Breast epithelium (tissue), 4 donors: ENCODE data around the gene USP3. TPM values are rescaled to one million over a fixed set of nuclear protein-coding genes. Genes with fewer than 3 reads are reported as not detected.

Source experiments
- DNase-seq, 2 donors: peaks; one replicate each; pipeline ENCODE4 v3.0.0-alpha.2; 2019; ENCODE audit warnings: low spot score in 2 of 2
- H3K27ac ChIP-seq, 2 donors: fragments of 200-600 bp; sonication (generic) in 1 of 2; one replicate each; pipeline ENCODE4 v1.5.1; 2016 to 2019; ENCODE audit warnings: mild to moderate bottlenecking in 1 of 2
- H3K27me3 ChIP-seq, 2 donors: fragments of 200-600 bp; sonication (generic) in 1 of 2; one replicate each; pipeline versions ENCODE4 v1.5.1 to v1.6.0; 2017 to 2019; ENCODE audit warnings: control low read depth in 1 of 2, mild to moderate bottlenecking in 1 of 2
- H3K36me3 ChIP-seq: fragments of 200-600 bp; one replicate; pipeline ENCODE4 v1.5.1; 2019
- H3K4me1 ChIP-seq, 2 donors: fragments of 200-600 bp; sonication (generic); one replicate each; pipeline ENCODE4 v1.5.1; 2016 to 2019; ENCODE audit warnings: control low read depth in 1 of 2
- H3K4me3 ChIP-seq, 3 donors: fragments of 200-600 bp; sonication (generic); 1 replicate in 2 of 3; 2 replicates in 1 of 3; pipeline ENCODE4 v1.5.1; 2016 to 2019; ENCODE audit warnings: mild to moderate bottlenecking in 3 of 3, moderate library complexity in 2 of 3
- H3K9me3 ChIP-seq, 2 donors: fragments of 200-600 bp; sonication (generic) in 1 of 2; one replicate each; pipeline ENCODE4 v1.5.1; 2016 to 2019; ENCODE audit warnings: control low read depth in 1 of 2
- CTCF ChIP-seq, 3 donors: fragments of 450-650 bp; IDR thresholded peaks; one replicate each; pipeline ENCODE4 v1.5.1; 2016 to 2017; ENCODE audit warnings: antibody characterized with exemption in 3 of 3, mild to moderate bottlenecking in 3 of 3, moderate library complexity in 3 of 3
- POLR2A ChIP-seq: fragments of 450-650 bp; IDR thresholded peaks from one replicate; pipeline ENCODE4 v1.6.1; 2016; ENCODE audit warnings: antibody characterized with exemption, mild to moderate bottlenecking, moderate library complexity
- POLR2AphosphoS5 ChIP-seq, 3 donors: sonication (generic); formaldehyde crosslinking; IDR thresholded peaks; one replicate each; pipeline ENCODE4 v1.6.1; 2017; ENCODE audit warnings: antibody characterized with exemption in 3 of 3
- intact Hi-C: fragments of 100-400 bp; cut with DNase I; formaldehyde crosslinking; loops from one replicate; pipeline ENCODE4 v1.15.1; 2023; ENCODE audit warnings: low total_unique reads
- total RNA-seq, 3 donors: library from RNA; depleted of rRNA; stranded (reverse); fragments of >200 nt; gene quantifications; one replicate each; pipeline ENCODE4 v1.1.0, GENCODE V29; 2016

Gene USP3
- total RNA-seq, 3 donors from 2014 or later: 70.4 to 88.7 (median 76.7) TPM

GRCh38 chr15:63524316-63525015 lies 20.1 kb downstream of the USP3 start:
- intact Hi-C loops: no loop called here
- no peaks in the 10 kb centered on the region for H3K9me3 ChIP-seq
- peaks cover 0 to 5% of the 10 kb centered on the region in 2 donors for H3K4me1 ChIP-seq
- DNase-seq: no peak
- H3K4me3 ChIP-seq: no peak overlapping the region
- H3K27ac ChIP-seq: no peak overlapping the region
- TF ChIP-seq CTCF (IDR thresholded peaks at IDR 0.05) (no peak), POLR2A (no peak), POLR2AphosphoS5 (IDR thresholded peaks at IDR 0.05) (no peak)
- H3K27me3 ChIP-seq: no peaks in the 10 kb centered on the region
- no peaks in the 10 kb centered on the region for H3K36me3 ChIP-seq

GRCh38 chr15:63526401-63526800 lies 22.0 kb downstream of the USP3 start:
- intact Hi-C loops: no loop called here
- TF ChIP-seq POLR2AphosphoS5 (IDR thresholded peaks at IDR 0.05) (no peak), CTCF (IDR thresholded peaks at IDR 0.05) (no peak), POLR2A (no peak)
- H3K4me1 ChIP-seq: peaks cover 0 to 5% of the 10 kb centered on the region in 2 donors
- no peak for DNase-seq
- H3K27me3 ChIP-seq: no peaks in the 10 kb centered on the region
- H3K9me3 ChIP-seq: no peaks in the 10 kb centered on the region
- H3K4me3 ChIP-seq: no peak overlapping the region
- no peaks in the 10 kb centered on the region for H3K36me3 ChIP-seq
- H3K27ac ChIP-seq: no peak overlapping the region

GRCh38 chr15:63528138-63528659 lies 23.8 kb downstream of the USP3 start:
- TF ChIP-seq POLR2AphosphoS5 (IDR thresholded peaks at IDR 0.05): no peak
- TF ChIP-seq CTCF (IDR thresholded peaks at IDR 0.05): no peak
- TF ChIP-seq POLR2A: no peak
- Histone ChIP-seq H3K4me1 (peaks cover 0 to 5% of the 10 kb centered on the region in 2 donors), H3K9me3 (no peaks in the 10 kb centered on the region), H3K36me3 (no peaks in the 10 kb centered on the region), H3K27ac (no peak overlapping the region), H3K4me3 (no peak overlapping the region), H3K27me3 (no peaks in the 10 kb centered on the region)
- no peak for DNase-seq
- intact Hi-C loops: no loop called here

- no peaks in the 10 kb centered on the region for H3K36me3 ChIP-seq
- TF ChIP-seq CTCF (IDR thresholded peaks at IDR 0.05) (no peak), POLR2A (no peak), POLR2AphosphoS5 (IDR thresholded peaks at IDR 0.05) (no peak)
- H3K27me3 ChIP-seq: no peaks in the 10 kb centered on the region
- intact Hi-C loops: no loop called here
- no peak overlapping the region for H3K4me3 ChIP-seq
- H3K27ac ChIP-seq: no peak overlapping the region
- DNase-seq: no peak
- H3K9me3 ChIP-seq: no peaks in the 10 kb centered on the region
- peaks cover 0 to 5% of the 10 kb centered on the region in 2 donors for H3K4me1 ChIP-seq
Measured at GRCh38 chr15:63530235-63530634, 25.8 kb downstream of the USP3 start.

GRCh38 chr15:63530752-63531299 lies 26.4 kb downstream of the USP3 start:
- H3K27me3 ChIP-seq: no peaks in the 10 kb centered on the region
- no peak for DNase-seq
- no peaks in the 10 kb centered on the region for H3K9me3 ChIP-seq
- H3K4me1 ChIP-seq: peaks cover 0 to 2% of the 10 kb centered on the region in 2 donors
- H3K4me3 ChIP-seq: no peak overlapping the region
- intact Hi-C loops: no loop called here
- H3K27ac ChIP-seq: no peak overlapping the region
- H3K36me3 ChIP-seq: no peaks in the 10 kb centered on the region
- TF ChIP-seq CTCF (IDR thresholded peaks at IDR 0.05) (no peak), POLR2A (no peak), POLR2AphosphoS5 (IDR thresholded peaks at IDR 0.05) (no peak)
